Measurements from ENCODE around the gene NGF.

Gene NGF

GRCh38 chr1:115319706-115320105 is 18.3 kb downstream of the NGF start:
- no peak for TF ChIP-seq CTCF (IDR thresholded peaks at IDR 0.05; ENCODE audit: low read depth, low read length, missing control alignments)
- DNase-seq (ENCODE audit: low read depth): no peak
- no peak overlapping the region for H3K4me3 ChIP-seq (ENCODE audit: low read depth, low read length)

DNA sequence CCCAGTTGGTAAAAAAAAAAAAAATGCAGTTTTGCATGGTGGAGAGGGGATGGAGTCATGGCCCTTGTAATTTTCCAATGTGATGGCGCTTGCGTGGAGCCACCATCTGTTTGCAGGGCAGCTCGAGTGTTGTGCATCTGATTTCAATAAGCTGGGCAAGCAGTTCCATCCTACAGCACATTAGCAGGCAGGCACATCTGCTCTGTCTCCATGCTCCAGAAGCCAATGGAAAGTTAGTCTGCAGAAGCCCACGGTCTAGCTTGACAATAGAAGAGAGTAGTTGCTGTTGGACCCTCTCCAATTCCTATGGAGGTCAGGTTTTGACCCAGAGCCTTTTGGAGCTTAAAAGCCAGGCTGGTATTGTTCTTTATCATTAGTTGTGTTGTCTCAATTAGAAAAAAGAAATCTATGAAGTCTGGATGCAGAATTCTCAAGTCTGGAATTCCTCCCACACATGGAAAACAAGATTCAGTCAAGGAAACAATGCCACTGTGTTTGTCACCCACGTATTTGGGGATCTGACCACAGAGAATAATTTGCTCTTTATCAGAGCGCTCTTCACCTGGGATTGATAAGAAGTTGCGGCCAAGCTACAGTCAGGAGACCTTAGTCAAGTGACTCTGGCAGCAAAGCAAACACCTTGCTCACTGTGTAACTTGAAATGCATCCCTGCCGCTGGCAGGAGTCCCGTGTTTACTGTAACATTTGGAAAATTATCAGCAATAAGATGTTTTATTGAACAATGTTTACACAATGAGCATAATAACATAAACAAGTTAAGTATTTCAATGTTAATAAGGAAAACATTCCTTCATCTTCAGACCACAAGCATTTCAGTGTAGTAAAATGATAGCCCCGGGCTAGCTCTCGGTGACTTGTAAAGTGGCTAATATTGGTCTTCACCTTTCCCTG is 20.7 kb downstream of the NGF start:
- H3K4me3 ChIP-seq (ENCODE audit: low read depth, low read length): no peak overlapping the region
- no peak for TF ChIP-seq CTCF (IDR thresholded peaks at IDR 0.05; ENCODE audit: low read depth, low read length, missing control alignments)
- DNase-seq (ENCODE audit: low read depth): no peak

- no peak for TF ChIP-seq CTCF (IDR thresholded peaks at IDR 0.05; ENCODE audit: low read depth, low read length, missing control alignments)
- no peak overlapping the region for H3K4me3 ChIP-seq (ENCODE audit: low read depth, low read length)
- DNase-seq (ENCODE audit: low read depth): no peak
Observed at GRCh38 chr1:115314765-115315164, 23.3 kb downstream of the NGF start.

DNA sequence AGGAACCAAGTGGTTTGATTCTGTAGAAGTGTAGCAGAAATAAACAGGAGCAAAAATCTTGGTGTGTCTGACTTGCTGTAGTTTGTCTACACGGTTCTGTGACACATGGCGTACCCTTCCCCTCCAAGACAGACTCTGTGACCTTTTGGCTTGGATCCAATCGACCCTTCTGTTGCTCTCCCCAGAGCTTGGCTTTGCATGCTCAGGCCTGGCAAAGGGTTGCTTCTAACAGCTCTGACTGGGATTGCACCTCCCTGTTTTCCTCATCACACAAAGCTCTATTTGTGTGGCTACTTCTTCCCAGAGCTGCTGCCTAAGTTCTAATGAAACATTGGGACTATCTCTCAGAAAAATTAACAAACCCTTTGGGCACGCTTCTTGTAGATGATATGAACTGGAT is 24.0 kb downstream of the NGF start:
- TF ChIP-seq CTCF (IDR thresholded peaks at IDR 0.05; ENCODE audit: low read depth, low read length, missing control alignments): no peak
- H3K4me3 ChIP-seq (ENCODE audit: low read depth, low read length): no peak overlapping the region
- DNase-seq (ENCODE audit: low read depth): no peak

- no peak overlapping the region for H3K4me3 ChIP-seq (ENCODE audit: low read depth, low read length)
- DNase-seq (ENCODE audit: low read depth): no peak
- no peak for TF ChIP-seq CTCF (IDR thresholded peaks at IDR 0.05; ENCODE audit: low read depth, low read length, missing control alignments)
Observed at GRCh38 chr1:115313182-115313581, 24.9 kb downstream of the NGF start.

- H3K4me3 ChIP-seq (ENCODE audit: low read depth, low read length): no peak overlapping the region
- TF ChIP-seq CTCF (IDR thresholded peaks at IDR 0.05; ENCODE audit: low read depth, low read length, missing control alignments): no peak
- no peak for DNase-seq (ENCODE audit: low read depth)
Observed at GRCh38 chr1:115312742-115313141, 25.3 kb downstream of the NGF start.

Data from GM12864 (cell line).